ENCODE data around the gene MYG1. TPM values are rescaled to one million over a fixed set of nuclear protein-coding genes. Genes with fewer than 3 reads are reported as not detected.

The MYG1 gene
- total RNA-seq, 4 donors from 2014 or later: 41.6 to 63.0 (median 46.2) TPM

GRCh38 chr12:53325511-53326061 lies 26.1 kb downstream of the MYG1 start:
- no peaks in the 10 kb centered on the region for H3K9me3 ChIP-seq
- WGBS: under 1% methylated on average over 18 of the region's 50 CpGs
- TF ChIP-seq CTCF (IDR thresholded peaks at IDR 0.05) (peak in 2 of 3 experiments; percentile 9 to 19), EP300 (IDR thresholded peaks at IDR 0.05) (no peak), POLR2A (IDR thresholded peaks at IDR 0.05; ENCODE audit: low read depth) (no peak), POLR2AphosphoS5 (IDR thresholded peaks at IDR 0.05) (peak; percentile 14 to 57)
- intact Hi-C loops (cut with DNase I): loop anchor here (2.0 kb wide), 1 partner anchor 19 kb away; no protein-coding TSS in a partner anchor
- no peaks in the 10 kb centered on the region for H3K36me3 ChIP-seq
- H3K4me1 ChIP-seq: peaks cover 24 to 37% (median 35%) of the 10 kb centered on the region in 4 donors
- peaks cover 0 to 10% (median 0%) of the 10 kb centered on the region in 4 donors for H3K27me3 ChIP-seq
- H3K27ac ChIP-seq (replicated peaks in 1 of 4): peak overlapping the region; percentile 90 to 98 (median 94)
- DNase-seq (ENCODE audit: extremely low spot score): no peak
- peak overlapping the region; percentile 74 to 87 (median 74) for H3K4me3 ChIP-seq

- H3K9me3 ChIP-seq: no peaks in the 10 kb centered on the region
- no peak for TF ChIP-seq POLR2AphosphoS5 (IDR thresholded peaks at IDR 0.05)
- TF ChIP-seq CTCF (IDR thresholded peaks at IDR 0.05): no peak
- TF ChIP-seq EP300 (IDR thresholded peaks at IDR 0.05): no peak
- no peak for TF ChIP-seq POLR2A (IDR thresholded peaks at IDR 0.05; ENCODE audit: low read depth)
- H3K4me3 ChIP-seq: peak overlapping the region in 1 of 4 donors; percentile 74
- peaks cover 23 to 32% (median 29%) of the 10 kb centered on the region in 4 donors for H3K4me1 ChIP-seq
- DNase-seq (ENCODE audit: extremely low spot score): no peak
- no peaks in the 10 kb centered on the region for H3K36me3 ChIP-seq
- H3K27ac ChIP-seq (replicated peaks in 1 of 4): no peak overlapping the region
- 80% methylated on average over 8 of the region's 8 CpGs for WGBS
- intact Hi-C loops (cut with DNase I): loop anchor here (2.0 kb wide), 1 partner anchor 18 kb away; no protein-coding TSS in a partner anchor
- peaks cover 0 to 15% (median 0%) of the 10 kb centered on the region in 4 donors for H3K27me3 ChIP-seq
Measured at GRCh38 chr12:53326460-53327185, 27.1 kb downstream of the MYG1 start.

- 71% methylated on average over 3 of the region's 3 CpGs for WGBS
- no peak overlapping the region for H3K27ac ChIP-seq (replicated peaks in 1 of 4)
- peaks cover 18 to 24% (median 23%) of the 10 kb centered on the region in 4 donors for H3K4me1 ChIP-seq
- H3K9me3 ChIP-seq: no peaks in the 10 kb centered on the region
- no peak for DNase-seq (ENCODE audit: extremely low spot score)
- H3K36me3 ChIP-seq: no peaks in the 10 kb centered on the region
- H3K4me3 ChIP-seq: no peak overlapping the region
- H3K27me3 ChIP-seq: peaks cover 0 to 24% (median 0%) of the 10 kb centered on the region in 4 donors
- peak in 2 of 3 experiments; percentile 33 to 43 for TF ChIP-seq CTCF (IDR thresholded peaks at IDR 0.05)
- TF ChIP-seq POLR2A (IDR thresholded peaks at IDR 0.05; ENCODE audit: low read depth): no peak
- intact Hi-C loops (cut with DNase I): loop anchor here (2.0 kb wide), 1 partner anchor 17 kb away; no protein-coding TSS in a partner anchor
Measured at GRCh38 chr12:53327435-53328042, 28.0 kb downstream of the MYG1 start.

- WGBS: 54% methylated on average over 8 of the region's 16 CpGs
- no peaks in the 10 kb centered on the region for H3K36me3 ChIP-seq
- no peak overlapping the region for H3K27ac ChIP-seq (replicated peaks in 1 of 4)
- H3K27me3 ChIP-seq: peaks cover 0 to 29% (median 0%) of the 10 kb centered on the region in 4 donors
- intact Hi-C loops (cut with DNase I): no loop called here
- H3K9me3 ChIP-seq: no peaks in the 10 kb centered on the region
- H3K4me3 ChIP-seq: no peak overlapping the region
- no peak for DNase-seq (ENCODE audit: extremely low spot score)
- TF ChIP-seq POLR2AphosphoS5 (IDR thresholded peaks at IDR 0.05) (no peak), CTCF (IDR thresholded peaks at IDR 0.05) (no peak), POLR2A (IDR thresholded peaks at IDR 0.05; ENCODE audit: low read depth) (no peak), EP300 (IDR thresholded peaks at IDR 0.05) (no peak)
- peaks cover 18 to 24% (median 23%) of the 10 kb centered on the region in 4 donors for H3K4me1 ChIP-seq
Measured at GRCh38 chr12:53328043-53328435, 28.5 kb downstream of the MYG1 start.
